SJSA1 (cell line): ENCODE data around the gene SULT1B1. TPM values are rescaled to one million over a fixed set of nuclear protein-coding genes. Genes with fewer than 3 reads are reported as not detected.

Source experiments
- DNase-seq, 2 experiments: peaks; one replicate each; pipeline ENCODE4 v3.0.0-alpha.2; 2015 to 2020; ENCODE audit warnings: low spot score in 2 of 2, low read depth in 1 of 2
- H3K27ac ChIP-seq: fragments of 250-450 bp; sonication (Bioruptor Pico); 2 replicates; pipeline ENCODE4 v1.5.1; 2020; ENCODE audit warnings: mild to moderate bottlenecking, moderate library complexity
- H3K27me3 ChIP-seq: fragments of 250-450 bp; sonication (Bioruptor Pico); replicated peaks from 2 replicates; pipeline ENCODE4 v1.5.1; 2020; ENCODE audit warnings: mild to moderate bottlenecking, moderate library complexity
- H3K36me3 ChIP-seq: fragments of 250-450 bp; sonication (Bioruptor Pico); 2 replicates; pipeline ENCODE4 v1.5.1; 2020; ENCODE audit warnings: mild to moderate bottlenecking
- H3K4me1 ChIP-seq: fragments of 250-450 bp; sonication (Bioruptor Pico); replicated peaks from 2 replicates; pipeline ENCODE4 v1.6.1; 2021; ENCODE audit warnings: mild to moderate bottlenecking
- H3K4me3 ChIP-seq: fragments of 250-450 bp; sonication (Bioruptor Pico); 2 replicates; pipeline ENCODE4 v1.5.1; 2020; ENCODE audit warnings: mild to moderate bottlenecking
- H3K9me3 ChIP-seq: fragments of 250-450 bp; sonication (Bioruptor Pico); replicated peaks from 2 replicates; pipeline ENCODE4 v1.5.1; 2020; ENCODE audit warnings: mild to moderate bottlenecking
- total RNA-seq: library from RNA; depleted of rRNA; stranded (reverse); fragments of >200 nt; shearing (Covaris generic); gene quantifications from 2 replicates; pipeline ENCODE4 v1.2.3, GENCODE V29; 2014; rRNA removed

SULT1B1 gene
- not detected in 2 replicates for total RNA-seq

DNA sequence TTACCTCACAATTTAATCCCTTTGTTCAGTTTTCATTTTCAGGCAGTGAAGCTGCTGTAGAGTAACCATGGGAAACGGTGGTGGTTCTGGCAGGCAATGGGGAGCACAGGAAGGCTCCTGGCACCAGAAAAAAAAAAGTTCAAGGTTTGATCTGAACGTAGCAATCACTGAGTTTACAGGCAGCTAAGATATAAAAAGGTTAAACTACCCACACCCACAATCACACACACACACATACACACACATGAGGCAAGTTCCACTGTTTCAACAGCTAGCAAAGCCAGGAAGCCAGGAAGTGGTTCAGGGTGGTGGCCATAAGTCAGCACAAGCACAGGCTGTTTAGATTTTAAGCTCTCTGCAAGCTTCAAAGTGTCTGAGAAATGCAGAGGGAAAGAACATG lies at the start of gene SULT1B1:
SULT1B1 (minus strand) TSS at position 166 of the 400 bp plus-strand sequence. CDS start 5,403 bp downstream, outside the sequence.
- no peak within 1 kb of the TSS for H3K27ac ChIP-seq
- DNase-seq, result no peak
- H3K4me3 ChIP-seq, result no peak within 1 kb of the TSS

DNA sequence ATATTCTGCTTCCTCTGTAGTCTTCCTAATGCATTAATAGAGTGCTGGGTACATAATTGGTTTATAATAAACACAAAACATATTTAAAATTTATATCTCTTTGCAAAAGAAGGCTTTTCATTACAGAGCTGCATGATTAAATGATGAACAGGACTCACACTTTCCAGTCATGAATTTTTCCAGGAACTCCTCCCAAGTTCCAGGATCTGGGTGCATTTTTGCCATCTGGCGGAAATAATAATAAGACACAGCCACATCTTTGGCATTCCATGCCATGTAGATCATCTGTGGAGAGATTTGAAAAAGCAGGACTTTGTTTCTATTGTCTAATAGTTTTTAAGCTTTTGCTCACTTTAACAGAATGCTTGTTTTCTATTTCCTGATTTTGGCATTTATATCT lies 40.2 kb upstream of the SULT1B1 start:
- H3K27ac ChIP-seq, result no peak overlapping the region
- no peaks in the 10 kb centered on the region for H3K4me1 ChIP-seq
- no peaks in the 10 kb centered on the region for H3K36me3 ChIP-seq
- no peaks in the 10 kb centered on the region for H3K9me3 ChIP-seq
- DNase-seq, result no peak
- H3K27me3 ChIP-seq, result no peaks in the 10 kb centered on the region
- H3K4me3 ChIP-seq, result no peak overlapping the region

More for the DNA sequence above, at the start of gene SULT1B1:
- H3K36me3 ChIP-seq, result no peaks in the 10 kb centered on the region
- no peaks in the 10 kb centered on the region for H3K4me1 ChIP-seq
- no peaks in the 10 kb centered on the region for H3K27me3 ChIP-seq
- H3K9me3 ChIP-seq, result no peaks in the 10 kb centered on the region

DNA sequence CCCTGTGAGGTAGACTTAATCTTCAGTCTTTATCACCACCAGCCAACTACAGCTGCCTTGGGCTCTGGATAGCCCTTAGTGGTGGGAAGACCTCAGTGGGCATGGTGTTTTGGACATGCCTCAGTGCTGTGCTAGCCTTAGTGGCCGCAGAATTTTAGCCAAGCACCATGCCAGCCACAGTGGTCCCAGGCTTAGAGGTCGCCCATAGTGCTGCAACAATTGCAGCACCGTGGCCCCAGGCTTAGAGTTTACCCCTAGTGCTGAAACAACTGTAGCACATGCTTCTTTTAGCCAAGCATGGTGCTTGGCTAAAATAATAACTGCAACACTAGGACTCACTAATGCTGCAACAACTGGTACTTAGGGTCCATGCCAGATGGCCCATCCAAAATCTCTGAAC lies 38.9 kb upstream of the SULT1B1 start:
- DNase-seq, result no peak
- H3K4me1 ChIP-seq, result no peaks in the 10 kb centered on the region

DNA sequence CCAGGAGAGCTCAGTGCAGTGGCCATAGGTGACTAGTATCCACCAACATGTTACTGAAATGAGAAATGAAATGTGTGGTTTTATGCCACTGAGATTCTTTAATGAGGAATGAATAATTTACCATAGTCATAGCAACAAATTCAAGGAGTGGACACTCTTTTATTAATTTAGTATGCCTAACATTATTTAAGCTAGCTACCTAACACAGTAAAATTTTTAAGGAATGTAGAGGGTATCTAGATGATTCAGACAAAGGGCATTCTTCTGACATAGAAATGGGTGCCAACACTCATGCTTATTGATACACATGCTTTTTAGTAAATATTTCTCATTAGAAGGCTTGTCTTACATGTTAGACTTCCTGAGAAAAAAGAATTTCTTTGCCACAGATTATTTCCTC lies 33.3 kb upstream of the SULT1B1 start:
- no peaks in the 10 kb centered on the region for H3K27me3 ChIP-seq
- no peaks in the 10 kb centered on the region for H3K9me3 ChIP-seq
- no peak for DNase-seq
- no peaks in the 10 kb centered on the region for H3K4me1 ChIP-seq
- no peaks in the 10 kb centered on the region for H3K36me3 ChIP-seq
- no peak overlapping the region for H3K27ac ChIP-seq
- H3K4me3 ChIP-seq, result no peak overlapping the region

More for the DNA sequence above, 38.9 kb upstream of the SULT1B1 start:
- Histone ChIP-seq H3K36me3 (no peaks in the 10 kb centered on the region), H3K4me3 (no peak overlapping the region), H3K27ac (no peak overlapping the region), H3K27me3 (no peaks in the 10 kb centered on the region), H3K9me3 (no peaks in the 10 kb centered on the region)

DNA sequence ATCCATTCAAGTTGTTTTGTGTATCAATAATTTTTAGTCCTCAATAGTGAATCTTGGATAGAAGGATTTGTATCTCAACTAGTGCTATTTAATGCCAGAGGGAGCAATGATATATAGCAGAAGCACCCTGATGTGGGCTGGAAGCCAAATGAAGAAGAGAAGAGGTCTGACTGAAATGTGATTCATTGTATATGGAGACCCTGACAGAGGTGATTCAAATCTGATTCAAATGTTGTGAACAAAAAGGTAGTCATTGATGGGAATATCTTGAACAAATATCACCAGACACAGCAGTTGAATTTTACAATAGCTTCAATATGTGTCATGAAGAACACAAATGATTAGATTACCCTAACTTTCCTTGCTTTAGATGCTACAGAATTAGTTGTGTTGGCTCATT lies 27.5 kb upstream of the SULT1B1 start:
- Histone ChIP-seq H3K9me3 (no peaks in the 10 kb centered on the region), H3K4me1 (no peaks in the 10 kb centered on the region), H3K36me3 (no peaks in the 10 kb centered on the region), H3K4me3 (no peak overlapping the region), H3K27me3 (0 out of 2 replicates have a peak, but pooled peaks cover 4% of the 10 kb centered on the region), H3K27ac (no peak overlapping the region)
- DNase-seq, result no peak

DNA sequence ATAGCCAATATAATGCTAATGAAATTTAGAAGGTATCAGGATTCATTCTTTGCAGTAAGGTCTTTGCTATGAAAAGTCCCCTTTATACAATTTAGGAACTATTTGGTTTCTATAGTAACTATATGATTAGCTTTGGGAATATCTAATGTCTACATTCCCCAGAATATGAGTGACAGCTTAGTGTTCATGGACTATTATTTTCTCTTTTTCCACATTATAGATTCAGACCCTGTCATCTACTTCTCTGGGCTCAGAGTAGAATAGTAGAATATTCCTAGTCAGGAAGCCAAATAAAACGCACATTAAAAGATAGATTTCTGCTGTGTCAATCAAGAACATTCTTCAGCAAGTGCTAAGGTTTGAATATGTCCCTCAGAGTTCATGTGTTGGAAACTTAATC lies 26.1 kb upstream of the SULT1B1 start:
- no peaks in the 10 kb centered on the region for H3K9me3 ChIP-seq
- H3K4me1 ChIP-seq, result no peaks in the 10 kb centered on the region
- no peak overlapping the region for H3K4me3 ChIP-seq
- H3K27me3 ChIP-seq, result 0 out of 2 replicates have a peak, but pooled peaks cover 4% of the 10 kb centered on the region
- H3K36me3 ChIP-seq, result no peaks in the 10 kb centered on the region
- no peak for DNase-seq
- no peak overlapping the region for H3K27ac ChIP-seq

DNA sequence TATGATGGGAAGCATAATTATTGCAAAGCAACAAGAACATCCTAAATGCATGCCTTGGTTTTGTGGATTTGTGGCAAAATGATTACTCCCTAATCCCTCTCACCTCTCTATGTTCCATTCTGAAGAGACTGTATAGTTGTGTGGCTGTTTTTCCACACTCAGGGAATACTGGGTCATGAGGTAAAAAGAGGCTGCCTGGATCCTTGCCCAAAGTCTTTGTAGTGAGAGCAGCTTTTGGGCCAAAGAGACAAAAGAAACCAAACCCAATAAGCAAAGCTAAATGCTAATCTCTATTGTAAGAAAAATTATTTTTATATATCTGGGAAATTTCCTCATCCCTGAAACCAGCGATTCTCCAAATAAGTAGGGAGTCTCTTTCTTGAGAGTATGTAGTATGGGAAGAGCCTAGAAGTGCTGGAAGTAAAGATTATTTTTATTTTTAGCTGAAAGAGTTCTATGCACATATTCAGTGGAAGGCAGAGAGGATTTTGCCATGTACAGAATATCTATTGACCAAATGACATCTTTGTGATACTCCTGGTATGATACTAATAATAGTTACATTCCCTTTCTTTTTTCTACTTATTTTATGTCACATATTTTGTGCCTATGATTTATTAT lies 24.9 kb upstream of the SULT1B1 start:
- 0 out of 2 replicates have a peak, but pooled peaks cover 4% of the 10 kb centered on the region for H3K27me3 ChIP-seq
- DNase-seq, result no peak
- no peaks in the 10 kb centered on the region for H3K36me3 ChIP-seq
- no peak overlapping the region for H3K4me3 ChIP-seq
- no peaks in the 10 kb centered on the region for H3K9me3 ChIP-seq
- H3K27ac ChIP-seq, result no peak overlapping the region
- no peaks in the 10 kb centered on the region for H3K4me1 ChIP-seq

DNA sequence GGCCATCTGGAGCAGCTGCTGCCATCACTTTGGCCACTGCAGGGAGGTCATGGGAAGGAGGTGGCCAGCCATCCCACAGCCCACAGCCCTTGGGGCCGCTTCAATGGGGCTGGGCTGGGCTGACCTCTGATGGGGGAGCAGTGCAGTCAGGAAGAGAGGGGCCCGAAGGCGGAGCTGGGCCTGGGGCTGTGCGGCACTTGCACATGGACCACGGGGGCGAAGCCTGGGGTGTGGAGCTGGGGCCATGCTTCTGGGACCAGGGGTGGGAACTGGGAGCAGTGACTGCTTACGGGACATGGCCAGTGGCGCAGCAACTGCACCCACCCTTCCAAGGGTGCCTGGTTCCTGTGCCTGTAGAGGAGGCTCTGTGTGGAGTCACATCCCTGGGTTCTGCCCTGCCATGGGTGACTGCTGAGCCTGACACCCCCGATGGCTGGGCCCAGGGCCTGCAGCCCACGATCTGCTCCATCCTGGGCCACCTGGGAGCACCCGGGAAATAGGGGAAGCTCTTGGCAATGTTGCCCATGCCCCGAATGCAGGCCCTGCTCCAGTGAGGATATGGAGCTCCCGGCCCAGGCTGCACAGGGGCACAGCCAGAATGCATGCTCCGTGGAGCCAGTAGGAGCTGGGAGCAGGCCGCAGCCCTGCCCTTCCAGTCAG lies 22.4 kb upstream of the SULT1B1 start:
- 0 out of 2 replicates have a peak, but pooled peaks cover 4% of the 10 kb centered on the region for H3K27me3 ChIP-seq

DNA sequence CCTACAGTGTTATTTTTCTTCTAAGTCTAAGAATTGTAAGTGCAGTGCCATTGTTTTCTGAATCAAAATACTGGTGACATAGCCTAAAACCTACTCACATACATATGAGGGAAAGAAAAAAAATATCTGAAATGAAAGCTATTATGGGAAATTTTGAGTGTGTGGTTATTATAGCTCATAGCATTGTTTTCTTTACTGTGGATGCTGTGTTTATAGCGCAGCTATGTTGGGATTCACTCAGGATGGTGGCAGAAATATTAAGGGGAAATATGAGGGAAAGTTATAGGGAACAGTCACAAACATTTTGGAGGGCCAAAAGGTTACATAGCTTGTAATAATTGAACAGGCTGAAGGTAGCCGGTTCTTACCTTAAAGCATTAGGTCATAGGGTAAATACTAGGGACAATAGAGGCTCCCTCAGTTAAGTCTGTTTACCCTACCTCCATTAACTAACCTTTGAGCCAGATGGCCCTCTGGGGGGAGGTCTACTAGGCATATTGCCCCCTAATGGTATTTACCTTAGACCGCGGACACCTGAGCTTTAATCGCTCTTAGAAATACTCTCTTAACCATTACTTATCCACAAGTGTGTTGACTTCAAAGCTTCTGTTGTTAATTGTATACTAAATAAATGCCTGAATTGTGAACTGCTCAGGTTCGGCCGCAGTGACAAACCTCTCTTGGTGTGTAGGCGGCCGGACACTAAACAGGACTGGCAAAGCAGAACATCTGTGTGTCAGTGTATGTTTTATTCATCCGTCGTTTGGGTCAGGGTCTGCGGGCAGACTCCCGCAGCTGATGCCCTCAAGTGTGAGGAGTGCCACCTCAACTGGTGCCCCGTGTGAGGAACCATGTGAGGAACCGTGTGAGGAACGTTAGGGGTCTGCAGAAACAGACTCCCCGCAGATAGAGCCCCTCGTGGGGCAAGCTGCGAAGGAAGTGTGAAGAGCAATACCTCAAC lies 21.3 kb upstream of the SULT1B1 start:
- Histone ChIP-seq H3K4me3 (no peak overlapping the region), H3K9me3 (no peaks in the 10 kb centered on the region), H3K27me3 (0 out of 2 replicates have a peak, but pooled peaks cover 2% of the 10 kb centered on the region), H3K36me3 (no peaks in the 10 kb centered on the region), H3K27ac (no peak overlapping the region), H3K4me1 (no peaks in the 10 kb centered on the region)
- DNase-seq, result no peak

More for the DNA sequence above, 22.4 kb upstream of the SULT1B1 start:
- no peak for DNase-seq
- no peak overlapping the region for H3K4me3 ChIP-seq
- H3K9me3 ChIP-seq, result no peaks in the 10 kb centered on the region
- no peaks in the 10 kb centered on the region for H3K4me1 ChIP-seq
- no peaks in the 10 kb centered on the region for H3K36me3 ChIP-seq
- no peak overlapping the region for H3K27ac ChIP-seq

DNA sequence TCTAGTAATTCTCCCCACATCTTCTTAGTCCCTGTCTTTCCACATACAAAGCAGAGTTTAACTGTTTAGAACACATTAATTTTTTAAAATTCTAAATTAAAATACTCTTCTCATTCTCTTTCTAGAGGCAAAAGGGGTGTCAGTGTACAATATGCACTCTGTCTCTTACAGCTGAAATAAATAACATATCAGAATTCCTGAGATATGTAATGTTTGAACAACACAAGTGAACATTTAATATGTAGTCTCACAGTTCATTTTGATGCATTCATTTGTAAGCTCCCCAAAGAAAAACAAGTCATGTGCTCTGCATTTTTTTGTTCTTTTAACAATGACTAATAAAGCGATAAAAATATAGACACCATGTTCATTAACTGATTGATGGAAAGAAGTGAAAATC lies 19.7 kb upstream of the SULT1B1 start:
- no peaks in the 10 kb centered on the region for H3K27me3 ChIP-seq
- H3K27ac ChIP-seq, result no peak overlapping the region
- no peaks in the 10 kb centered on the region for H3K9me3 ChIP-seq
- H3K36me3 ChIP-seq, result no peaks in the 10 kb centered on the region
- no peaks in the 10 kb centered on the region for H3K4me1 ChIP-seq
- no peak for DNase-seq
- no peak overlapping the region for H3K4me3 ChIP-seq

DNA sequence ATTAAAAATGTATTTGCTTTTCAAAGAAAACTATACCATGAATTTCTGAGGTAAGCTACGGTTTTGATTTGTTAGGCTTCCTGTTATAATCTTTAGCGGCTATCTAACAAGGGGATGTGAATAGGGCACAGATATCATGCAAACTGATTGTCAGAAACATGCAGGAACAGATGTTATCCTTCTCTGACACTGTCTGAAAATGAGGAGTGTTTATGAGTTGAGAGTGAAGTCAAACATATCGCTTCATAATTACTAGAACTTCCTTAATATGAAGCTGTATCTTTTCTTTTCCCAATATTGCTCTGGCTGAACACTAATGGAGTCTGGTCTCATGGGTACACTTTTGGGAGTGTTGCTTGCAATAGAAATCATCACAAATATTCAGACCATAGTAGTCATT lies 16.3 kb upstream of the SULT1B1 start:
- no peak for DNase-seq
- no peak overlapping the region for H3K4me3 ChIP-seq
- no peaks in the 10 kb centered on the region for H3K9me3 ChIP-seq
- H3K4me1 ChIP-seq, result no peaks in the 10 kb centered on the region
- H3K27ac ChIP-seq, result no peak overlapping the region
- H3K36me3 ChIP-seq, result no peaks in the 10 kb centered on the region
- H3K27me3 ChIP-seq, result no peaks in the 10 kb centered on the region

DNA sequence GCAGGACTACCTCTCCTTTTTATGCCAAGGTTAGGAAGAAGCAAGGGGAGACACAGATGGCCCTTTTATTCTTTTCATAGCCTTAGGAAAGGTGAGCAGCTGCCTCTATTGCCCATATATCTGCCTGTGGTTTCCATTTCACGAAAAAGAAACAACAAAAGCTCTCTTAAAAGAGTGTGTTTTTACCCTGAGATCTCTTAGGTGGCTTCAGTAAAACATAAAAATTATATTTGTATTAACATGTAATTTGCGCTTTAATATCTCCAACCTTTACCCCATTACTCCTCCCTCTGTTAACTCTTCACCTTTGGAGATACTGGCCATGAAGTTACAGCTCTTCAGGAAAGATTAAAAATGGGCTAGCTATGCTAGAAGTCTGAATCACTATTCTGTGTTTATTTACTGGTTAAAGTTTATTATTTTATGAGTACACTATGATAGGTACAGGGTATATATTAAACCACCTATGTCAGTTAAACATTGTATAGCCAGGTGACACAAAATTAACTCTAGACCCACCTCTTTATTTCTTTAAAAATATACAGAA lies 15.0 kb upstream of the SULT1B1 start:
- no peak for DNase-seq
- Histone ChIP-seq H3K9me3 (no peaks in the 10 kb centered on the region), H3K27ac (no peak overlapping the region), H3K36me3 (no peaks in the 10 kb centered on the region), H3K27me3 (no peaks in the 10 kb centered on the region), H3K4me3 (no peak overlapping the region), H3K4me1 (no peaks in the 10 kb centered on the region)

DNA sequence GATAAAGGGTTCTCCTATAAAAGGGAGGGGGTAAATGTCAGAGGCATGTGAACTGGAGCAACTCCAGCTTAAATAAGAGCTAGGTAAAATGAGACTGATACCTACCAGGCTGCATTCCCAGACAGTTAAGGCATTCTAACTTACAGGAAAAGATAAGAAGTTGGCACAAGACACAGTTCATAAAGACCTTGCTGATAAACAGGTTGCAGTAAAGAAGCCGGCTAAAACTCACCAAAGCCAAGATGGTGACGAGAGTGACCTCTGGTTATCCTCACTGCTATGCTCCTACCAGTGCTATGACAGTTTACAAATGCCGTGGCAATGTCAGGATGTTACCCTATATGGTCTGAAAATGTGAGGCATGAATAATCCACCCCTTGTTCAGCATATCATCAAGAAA lies 13.1 kb upstream of the SULT1B1 start:
- no peaks in the 10 kb centered on the region for H3K36me3 ChIP-seq
- H3K9me3 ChIP-seq, result no peaks in the 10 kb centered on the region
- no peak overlapping the region for H3K4me3 ChIP-seq
- no peak overlapping the region for H3K27ac ChIP-seq
- no peak for DNase-seq
- H3K27me3 ChIP-seq, result no peaks in the 10 kb centered on the region
- H3K4me1 ChIP-seq, result no peaks in the 10 kb centered on the region
